ENCODE data around the gene ITPK1. TPM values are rescaled to one million over a fixed set of nuclear protein-coding genes. Genes with fewer than 3 reads are reported as not detected.

ITPK1 gene
- polyA plus RNA-seq, 4 donors = 30.4 to 34.3 (median 31.7) TPM

DNA sequence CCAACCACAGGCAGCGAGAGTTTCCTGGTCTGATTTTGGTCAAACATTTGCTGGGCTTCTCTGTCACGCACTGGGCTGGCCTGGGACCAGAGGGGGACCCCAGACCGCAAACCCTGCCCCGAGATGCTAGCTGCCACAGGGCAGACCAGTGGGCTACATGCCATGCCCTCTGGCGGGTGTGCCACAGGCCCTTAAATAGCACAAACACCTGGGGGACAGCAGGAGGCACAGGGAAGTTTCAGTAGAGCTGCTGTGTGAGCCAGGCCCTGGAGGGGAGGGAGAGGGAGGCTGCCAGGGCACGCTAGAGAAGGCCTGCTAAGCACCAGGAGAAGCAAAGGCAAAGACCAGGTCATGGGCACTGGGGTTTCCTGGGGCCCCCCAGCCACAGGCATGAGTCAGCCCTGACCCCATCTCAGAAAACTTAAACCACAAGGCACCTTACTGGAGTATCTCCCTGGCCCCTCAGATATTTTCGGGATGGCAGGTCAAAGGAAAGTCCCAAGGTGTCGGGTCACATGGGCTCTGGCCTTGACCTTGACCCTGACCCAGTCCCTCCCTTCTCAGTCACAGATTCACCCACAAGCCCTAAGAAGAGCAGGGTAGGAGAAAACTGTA is 29.2 kb downstream of the ITPK1 start:
- no peak for DNase-seq (ENCODE audit: low read depth in 4 of 4, low spot score in 3 of 4)

DNA sequence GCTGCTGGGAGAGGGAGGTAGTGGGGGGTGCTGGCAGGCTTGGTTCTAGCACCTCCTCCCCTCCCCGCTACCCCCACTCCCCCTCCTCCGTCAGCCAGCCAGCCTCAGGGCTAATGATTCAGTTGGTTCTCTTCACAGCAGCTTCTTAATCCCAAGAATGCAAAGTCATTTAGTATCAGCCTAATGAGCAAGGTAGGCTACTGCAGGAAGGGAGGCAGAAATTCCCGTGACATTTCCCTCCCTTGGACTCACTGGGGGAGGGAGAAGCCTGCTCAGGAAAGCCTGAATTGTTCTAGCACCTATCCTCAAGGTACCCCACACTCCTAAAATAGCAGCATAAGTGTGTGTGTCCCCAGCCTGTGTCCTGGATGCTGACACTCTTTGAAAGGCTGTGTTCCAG is 29.8 kb downstream of the ITPK1 start:
- no peak for DNase-seq (ENCODE audit: low read depth in 4 of 4, low spot score in 3 of 4)

DNA sequence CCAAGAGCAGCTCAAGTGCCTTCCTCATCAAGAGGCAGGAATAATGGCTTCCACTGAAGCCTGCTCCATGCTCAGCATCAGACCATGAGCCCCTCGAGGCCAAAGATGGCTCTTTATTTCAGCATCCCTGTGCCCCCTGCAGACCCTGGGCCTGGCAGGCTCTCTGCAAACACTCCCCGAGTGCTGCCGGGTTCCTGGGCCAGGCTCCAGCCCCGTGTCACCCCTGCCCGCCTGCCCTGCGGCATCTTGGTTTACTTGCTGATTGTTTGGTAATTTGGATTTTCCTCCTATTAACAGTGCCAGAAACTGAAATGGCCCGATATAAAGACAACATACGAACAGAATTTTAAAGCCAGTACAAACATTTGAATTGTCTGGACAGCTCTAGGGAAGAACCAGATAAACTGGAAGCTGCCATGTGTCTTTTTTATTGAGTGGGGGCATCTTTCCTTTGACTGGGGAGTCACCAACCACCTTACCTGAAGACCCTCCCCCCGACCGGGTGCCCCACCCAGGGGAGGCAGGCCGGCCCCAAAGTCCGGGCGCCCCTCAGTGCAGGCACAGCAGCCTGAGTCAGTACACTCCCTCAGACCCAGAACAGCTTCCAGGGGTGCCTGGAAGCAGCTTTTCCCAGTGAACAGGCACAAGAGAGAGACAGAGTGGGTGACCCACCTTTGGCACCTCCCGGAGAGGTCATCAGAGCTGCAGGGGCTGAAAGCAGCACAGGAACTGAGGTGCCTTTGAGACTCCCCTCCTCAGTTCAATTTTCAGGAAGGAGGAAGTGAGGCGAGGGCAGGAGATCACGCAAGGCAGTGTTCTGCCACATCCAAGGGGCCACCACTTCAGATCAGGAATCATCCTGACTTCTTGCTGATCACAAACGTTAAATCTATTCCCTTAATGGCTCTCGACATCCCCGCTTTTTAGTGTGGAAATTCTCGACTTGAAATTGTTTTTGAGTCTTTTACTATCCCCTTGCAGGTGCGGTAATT is 30.6 kb downstream of the ITPK1 start:
- no peak for DNase-seq (ENCODE audit: low read depth in 4 of 4, low spot score in 3 of 4)

DNA sequence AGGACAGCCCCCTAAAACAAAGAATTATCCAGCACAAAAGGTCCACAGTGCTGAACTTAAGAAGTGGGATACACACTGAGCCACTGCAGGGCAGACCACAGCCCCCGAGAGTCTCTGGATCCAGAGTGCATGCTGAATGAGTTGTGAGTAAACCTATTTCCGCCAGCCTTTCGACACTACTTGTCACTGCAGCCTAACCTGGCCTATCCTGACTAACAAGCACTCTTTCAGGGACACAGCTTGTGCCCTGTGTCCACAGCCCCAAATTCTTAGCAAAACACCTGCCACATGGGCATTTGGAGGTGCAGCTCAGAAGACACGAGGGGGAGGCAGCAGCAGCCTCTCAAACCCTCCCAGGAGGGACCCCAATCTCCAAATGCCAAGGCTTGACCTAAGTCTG is 31.3 kb downstream of the ITPK1 start:
- no peak for DNase-seq (ENCODE audit: low read depth in 4 of 4, low spot score in 3 of 4)

DNA sequence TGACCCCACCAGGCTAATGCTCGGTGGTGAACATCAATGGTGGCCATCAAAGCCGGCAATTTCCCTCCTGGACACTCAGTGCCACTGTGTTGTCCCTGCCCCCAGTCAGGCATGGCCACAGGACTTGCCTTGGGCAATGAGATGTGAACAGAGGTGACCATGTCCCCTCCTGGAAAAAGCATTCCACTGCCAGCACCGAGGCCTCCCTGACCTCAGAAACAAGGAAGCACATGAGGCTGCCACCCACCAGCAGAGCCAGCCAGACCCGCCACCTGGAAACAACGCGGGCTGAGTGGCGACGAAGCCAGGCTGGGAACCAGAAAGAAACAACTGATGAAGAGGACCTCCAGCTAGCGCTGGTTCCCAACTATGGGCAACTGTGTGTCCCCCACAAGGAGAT is 31.8 kb downstream of the ITPK1 start:
- no peak for DNase-seq (ENCODE audit: low read depth in 4 of 4, low spot score in 3 of 4)

DNA sequence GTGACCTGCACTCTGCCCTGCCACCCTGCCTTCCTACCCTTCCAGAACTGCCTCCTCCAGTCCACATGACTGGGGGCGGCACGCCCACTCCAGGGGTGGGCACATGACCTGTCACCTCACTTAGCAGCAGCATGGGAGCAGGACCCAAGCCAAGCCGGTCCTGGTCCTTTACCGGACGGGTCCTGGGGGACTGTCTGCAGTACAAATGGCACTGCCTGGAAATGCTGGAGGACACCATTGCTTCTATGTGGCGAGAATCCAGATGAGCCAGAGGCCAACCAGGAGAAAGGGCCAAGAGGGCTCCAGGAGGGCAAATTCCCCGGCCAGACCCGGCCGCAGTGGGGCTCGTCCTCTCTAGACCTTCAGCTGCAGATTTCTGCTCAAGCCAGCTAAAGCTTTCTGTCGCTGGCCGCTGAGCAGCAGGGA is 33.1 kb downstream of the ITPK1 start:
- DNase-seq (ENCODE audit: low read depth in 4 of 4, low spot score in 3 of 4) = no peak

DNA sequence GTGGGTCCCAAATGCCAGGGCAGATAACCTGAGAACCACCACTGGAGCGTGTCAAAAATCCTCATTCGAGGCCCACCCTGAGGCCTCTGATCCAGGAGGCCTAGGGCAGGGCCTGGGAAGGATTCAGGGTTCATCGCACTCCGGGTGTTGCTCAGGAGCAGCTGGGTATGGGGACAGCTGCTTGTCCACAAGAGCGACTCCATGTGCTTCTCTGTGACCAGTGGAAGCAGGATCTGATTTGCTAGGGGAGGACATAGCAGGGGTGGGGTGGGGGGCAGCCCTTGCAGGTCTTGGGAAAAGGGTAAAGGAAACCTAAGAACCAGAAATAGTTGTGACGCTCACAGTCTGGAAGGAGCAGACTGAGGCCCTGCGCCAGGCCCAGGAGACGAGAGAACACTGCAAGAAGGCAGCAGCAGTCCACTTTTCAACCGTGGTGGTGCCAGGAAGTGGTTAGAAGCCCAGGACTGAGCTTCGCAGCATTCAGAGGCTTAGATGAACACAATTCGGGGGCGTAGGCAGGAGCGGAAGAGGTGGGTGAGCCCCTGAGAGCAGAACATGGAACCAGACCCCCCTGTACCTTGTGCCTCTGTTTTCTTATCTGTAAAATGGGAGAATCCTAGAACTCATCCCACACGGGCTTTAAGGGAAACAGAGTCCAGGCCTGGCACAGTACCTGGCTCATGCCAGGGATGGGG is 33.7 kb downstream of the ITPK1 start:
- DNase-seq (ENCODE audit: low read depth in 4 of 4, low spot score in 3 of 4) = no peak

DNA sequence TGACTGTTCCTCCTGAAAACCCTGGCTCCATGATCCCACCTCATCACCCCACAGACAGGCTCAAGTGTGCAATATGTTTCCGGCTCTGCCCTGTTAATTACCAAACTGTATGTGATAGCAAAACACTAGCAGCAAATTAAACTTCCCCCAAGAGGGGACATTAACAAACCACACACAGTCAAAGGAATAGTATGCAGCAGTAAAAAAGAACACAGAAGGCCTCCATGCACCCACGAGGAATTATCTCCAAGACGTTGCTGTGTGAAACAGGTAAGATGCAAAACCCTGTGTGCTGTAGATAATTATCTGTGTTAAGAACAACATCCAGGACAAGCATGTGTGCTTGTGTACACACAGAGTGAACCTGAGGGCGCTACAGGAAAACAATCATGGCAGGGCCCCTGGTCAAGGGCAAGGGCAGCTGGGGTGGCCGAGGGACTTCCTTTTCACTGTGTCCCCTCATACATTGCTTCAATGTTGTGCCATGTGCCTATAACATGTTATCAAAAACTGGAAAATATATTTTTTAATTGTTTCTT is 35.8 kb downstream of the ITPK1 start:
- DNase-seq (ENCODE audit: low read depth in 4 of 4, low spot score in 3 of 4) = no peak

DNA sequence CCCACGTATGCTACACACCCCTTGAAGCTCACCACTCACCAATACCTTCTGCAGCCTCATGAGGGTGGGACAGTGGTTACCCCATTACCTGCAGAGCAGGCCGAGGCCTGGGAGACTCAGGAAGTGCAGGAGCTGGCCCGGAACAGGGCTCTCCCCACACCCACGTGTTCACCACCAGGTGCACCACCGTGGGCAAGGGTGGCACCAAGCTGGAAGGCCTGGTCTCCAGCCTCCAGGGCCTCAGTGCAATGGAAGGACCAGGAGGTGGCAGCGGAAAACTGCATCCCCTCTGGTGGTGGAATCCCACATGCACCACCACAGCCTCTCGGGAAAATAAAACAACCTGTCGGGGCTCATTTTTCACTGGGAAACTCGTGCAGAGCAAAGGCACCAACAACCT is 36.4 kb downstream of the ITPK1 start:
- DNase-seq (ENCODE audit: low read depth in 4 of 4, low spot score in 3 of 4) = no peak

DNA sequence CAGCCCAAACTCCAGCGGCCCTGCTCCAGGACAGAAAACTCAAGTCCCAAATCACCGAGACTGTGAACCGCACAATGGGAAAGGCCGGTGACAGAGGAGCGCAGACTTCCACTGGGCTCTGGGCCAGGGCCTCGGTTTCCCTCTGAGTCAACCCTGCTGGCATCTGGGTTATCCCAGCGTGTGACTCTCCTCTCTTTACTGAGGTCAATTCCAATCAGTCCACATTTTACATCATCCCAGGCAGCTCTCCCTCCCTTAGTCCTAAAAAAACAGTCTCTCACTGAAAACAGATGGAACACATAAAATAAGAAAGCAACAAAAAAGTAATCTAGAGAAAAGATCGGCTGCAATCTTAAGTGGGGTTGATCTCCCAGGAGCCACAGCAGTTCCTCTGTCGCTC is 36.9 kb downstream of the ITPK1 start:
- no peak for DNase-seq (ENCODE audit: low read depth in 4 of 4, low spot score in 3 of 4)

DNA sequence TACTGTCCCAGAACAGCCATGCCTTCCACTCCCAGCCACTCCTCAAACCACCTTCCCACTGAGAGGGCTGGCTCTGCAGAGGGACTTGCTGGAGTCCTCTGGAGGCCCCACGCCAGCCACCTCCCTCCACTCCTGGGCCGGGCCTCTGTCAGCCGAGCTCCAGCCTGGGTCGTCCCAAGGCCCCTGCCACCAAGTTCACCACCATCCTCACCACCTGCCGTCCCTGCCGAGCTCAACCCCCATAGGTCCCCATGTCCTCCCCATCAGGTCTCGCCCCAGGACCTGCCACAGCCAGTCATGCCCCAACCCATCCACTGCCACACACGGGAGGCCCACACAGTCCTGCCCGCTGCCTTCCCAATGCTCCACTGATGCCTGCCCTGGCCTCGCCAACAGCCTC is 39.0 kb downstream of the ITPK1 start:
- no peak for DNase-seq (ENCODE audit: low read depth in 4 of 4, low spot score in 3 of 4)

DNA sequence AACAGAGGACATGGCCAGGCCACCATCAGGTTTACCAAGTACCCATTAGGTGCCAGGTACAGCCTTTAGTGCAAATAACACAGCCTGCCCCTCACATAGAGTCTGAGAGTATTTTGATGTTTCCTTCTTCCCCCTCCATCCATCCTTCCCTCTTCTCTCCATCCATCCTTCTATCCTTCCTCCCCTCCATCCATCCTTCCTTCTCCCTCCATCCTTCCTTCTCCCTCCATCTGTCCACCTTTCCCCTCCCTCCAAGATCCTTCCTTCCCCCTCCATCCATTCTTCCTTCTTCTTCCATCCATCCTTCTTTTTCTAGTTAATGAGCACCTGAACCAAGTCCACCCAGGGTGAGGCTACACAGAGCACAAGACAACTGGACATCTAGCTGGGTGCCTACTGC is 39.8 kb downstream of the ITPK1 start:
- DNase-seq (ENCODE audit: low read depth in 4 of 4, low spot score in 3 of 4) = no peak

DNA sequence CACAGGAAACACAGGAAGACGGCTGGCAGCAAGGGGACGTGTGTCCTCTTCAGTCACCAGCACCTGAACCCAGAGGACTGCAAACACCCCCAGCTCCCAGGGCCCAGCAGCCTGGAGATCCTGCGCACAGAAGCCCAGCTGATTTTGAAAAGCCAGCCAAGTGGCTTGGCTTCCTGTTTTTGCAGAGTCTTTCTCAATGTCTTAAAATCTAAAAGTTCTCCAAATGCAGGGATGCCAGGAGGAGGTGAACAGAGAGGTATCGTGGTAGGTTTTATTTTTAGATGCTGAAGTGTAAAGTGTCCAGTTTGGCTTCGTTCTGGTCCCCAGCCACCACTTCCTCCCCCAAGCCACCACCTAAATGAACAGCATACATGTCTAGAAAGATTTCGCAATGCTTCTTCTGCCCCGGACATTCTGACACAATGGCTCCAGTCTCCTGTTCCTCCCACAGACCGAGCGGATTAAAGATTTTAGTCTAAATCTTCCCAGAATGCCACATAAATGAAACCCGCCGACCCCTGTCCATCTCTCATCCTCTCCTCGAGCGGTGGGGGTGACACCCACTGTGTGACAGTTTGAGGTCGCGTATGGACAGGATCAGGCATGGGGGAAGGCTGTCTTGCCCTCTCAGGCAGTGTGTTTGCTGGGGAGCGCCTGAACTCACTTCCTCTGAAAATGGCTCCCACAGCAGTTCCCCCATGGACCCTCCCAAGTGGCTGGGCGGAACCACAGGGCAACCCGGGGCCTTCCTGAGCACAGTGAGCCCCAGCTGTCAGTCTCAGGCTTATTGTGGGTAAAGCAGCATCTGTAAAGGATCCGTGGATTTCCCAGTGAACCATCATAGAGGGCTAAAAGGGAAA is 41.6 kb downstream of the ITPK1 start:
- no peak for DNase-seq (ENCODE audit: low read depth in 4 of 4, low spot score in 3 of 4)

DNA sequence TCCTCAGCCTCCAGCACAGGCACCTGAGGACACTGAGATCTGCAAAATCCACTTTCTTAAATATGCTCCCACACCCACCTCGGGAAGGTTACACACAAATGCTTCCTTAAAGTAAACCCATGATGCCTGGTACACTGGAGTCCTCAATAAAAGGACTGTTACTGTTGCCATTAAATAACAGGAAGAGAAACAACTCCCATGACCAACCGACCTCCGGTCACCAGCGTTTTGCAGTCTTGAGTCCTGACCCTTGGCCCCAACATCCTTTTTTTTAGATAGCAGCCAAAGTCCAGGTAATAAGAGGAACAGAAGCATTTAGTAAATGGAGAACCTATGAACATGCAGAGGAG is 42.4 kb downstream of the ITPK1 start:
- no peak for DNase-seq (ENCODE audit: low read depth in 4 of 4, low spot score in 3 of 4)

DNA sequence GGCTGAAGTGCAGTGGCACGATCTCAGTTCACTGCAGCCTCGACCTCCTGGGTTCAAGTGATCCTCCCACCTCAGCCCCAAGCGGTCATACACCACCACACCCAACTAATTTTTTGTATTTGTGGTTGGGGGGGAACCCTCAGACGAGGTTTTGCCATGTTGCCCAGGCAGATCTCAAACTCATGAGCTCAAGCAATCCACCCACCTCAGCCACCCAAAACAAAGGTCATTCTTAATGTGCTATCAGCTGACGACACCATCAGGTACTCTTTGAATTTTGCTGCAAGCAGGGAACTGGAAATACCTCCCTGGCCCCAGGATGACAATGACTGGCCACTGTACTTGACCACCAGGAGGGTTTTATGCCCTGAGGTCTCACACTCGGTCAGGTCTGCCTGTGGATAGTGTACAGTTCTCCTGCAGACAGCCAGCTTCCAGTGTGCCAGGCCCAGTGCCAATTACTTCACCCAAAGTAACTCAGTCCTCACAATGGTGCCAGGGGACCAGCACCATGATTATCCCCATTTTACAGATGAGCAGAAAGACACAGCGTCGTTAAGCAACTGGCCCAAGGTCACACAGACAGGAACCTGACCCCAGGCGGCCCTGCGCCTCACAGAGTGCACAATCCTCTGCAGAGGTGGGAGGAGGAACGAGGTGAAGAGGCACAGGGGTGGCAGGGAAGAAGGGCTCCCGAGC is 42.9 kb downstream of the ITPK1 start:
- DNase-seq (ENCODE audit: low read depth in 4 of 4, low spot score in 3 of 4) = no peak

DNA sequence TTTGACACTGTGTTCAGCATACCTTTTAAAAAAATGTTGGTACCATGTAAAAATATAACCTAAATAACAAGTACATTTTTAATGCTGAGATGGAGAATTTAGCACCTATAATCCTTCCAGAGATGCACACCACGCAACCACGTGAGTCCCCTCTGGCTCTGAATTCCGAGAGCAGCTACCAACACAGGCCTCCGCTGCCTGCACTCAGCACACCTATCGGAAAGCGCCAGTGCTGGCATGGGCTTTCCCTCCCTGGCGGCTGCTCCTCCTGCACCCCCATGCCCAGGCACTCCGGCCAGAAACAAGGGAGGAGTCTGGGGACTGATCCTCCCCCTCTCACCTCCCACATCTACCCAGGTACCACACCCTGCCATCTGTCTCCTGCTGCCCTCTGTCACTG is 47.0 kb downstream of the ITPK1 start:
- no peak for DNase-seq (ENCODE audit: low read depth in 4 of 4, low spot score in 3 of 4)

DNA sequence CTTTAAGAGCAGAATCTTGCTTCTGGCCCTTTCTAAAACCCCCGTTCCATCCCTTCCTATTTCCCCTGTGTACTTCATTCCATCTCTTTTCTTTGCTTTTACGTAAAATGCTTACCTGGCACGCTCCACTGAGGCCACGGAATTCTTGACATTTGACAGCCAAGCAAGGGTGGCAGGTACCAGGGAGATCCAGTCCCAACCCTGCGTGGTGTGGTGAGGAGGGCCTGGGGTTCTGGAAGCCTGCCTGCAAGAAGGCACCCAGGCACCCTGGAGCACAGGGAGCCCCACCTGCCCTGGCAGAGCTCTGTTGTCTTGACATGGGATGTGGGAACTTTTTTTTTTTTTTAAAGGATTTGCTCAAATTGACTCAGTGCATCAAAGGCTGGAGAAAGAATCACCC is 48.6 kb downstream of the ITPK1 start:
- DNase-seq (ENCODE audit: low read depth in 4 of 4, low spot score in 3 of 4) = no peak

DNA sequence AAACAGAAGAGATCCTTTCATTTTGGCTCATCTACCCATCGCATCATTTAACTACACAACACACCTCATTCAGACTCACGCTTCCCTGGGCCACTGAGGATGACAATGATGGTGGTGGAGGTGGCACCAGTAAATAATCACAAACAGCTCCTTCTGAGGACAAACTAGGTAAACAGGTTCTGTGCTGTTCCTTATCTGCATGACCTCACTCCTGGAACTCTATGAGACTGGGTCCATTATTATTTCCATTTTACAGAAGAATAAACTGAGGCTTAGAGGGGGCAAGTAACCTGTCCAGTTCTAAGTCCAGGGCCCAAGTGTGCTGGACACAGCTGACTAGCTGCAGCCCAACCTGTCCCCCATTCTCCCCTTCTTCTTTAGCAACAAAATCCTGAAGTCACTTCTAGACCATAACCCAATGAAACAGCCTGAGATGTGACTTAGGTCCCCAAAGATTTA is 50.4 kb downstream of the ITPK1 start:
- DNase-seq (ENCODE audit: low read depth in 4 of 4, low spot score in 3 of 4) = no peak

DNA sequence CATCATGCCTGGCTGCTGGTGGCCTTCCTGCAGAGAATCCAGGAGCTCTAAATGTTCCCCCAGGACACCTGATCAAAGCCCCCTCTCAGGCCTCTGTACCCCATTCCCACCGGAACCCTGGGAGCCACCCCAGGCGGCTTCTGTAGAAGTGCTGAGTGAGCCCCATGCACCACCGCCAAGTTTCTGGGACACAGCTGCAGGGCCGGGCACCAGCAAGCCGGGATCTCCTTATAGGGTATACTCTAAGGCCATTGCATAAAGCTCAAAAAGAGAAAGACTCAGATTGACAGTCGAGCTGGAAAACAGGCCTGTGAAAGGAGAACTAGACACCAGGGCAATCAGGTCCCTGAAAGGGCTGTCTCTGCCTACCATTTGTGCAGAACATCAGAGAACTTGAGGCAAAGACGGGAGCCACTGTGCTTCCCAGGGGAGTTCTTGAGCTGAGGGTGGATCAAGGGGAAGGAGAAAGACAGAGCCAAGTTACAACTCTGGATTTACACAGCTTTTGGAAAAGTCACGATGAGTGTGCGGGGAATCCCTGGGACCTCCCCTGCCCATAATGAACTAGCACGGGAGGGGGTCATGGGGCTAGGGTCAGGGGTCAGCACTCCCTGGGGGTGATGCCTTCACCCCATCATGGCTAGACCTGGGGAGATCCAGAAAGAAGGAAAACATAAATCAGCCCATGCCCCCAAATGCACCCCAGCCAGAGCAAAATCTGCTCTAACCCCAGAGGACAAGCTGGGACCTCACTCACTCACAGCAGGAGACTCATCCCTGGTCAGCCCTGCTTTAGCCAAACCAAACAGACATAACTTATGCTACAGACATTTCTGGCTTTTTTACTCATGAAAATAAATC is 51.1 kb downstream of the ITPK1 start:
- no peak for DNase-seq (ENCODE audit: low read depth in 4 of 4, low spot score in 3 of 4)

Measured in right renal pelvis (tissue), 4 donors.